HL-60/S4 treated with phorbol 12-myristate 13-acetate at 8.2 ng/mL for 4 days and 3 days (cell line): Measurements from ENCODE around the gene GPR4.
"Not testable (repeated sequence)": the region's sequence is repeated elsewhere in the genome, so short reads cannot be mapped to it uniquely, and the experiment has no call there.

Experiments used
- in situ Hi-C: fragments of 300-500 bp; cut with MboI; formaldehyde crosslinking; loops from 2 replicates; pipeline ENCODE4 v1.15.0; 2022; ENCODE audit warnings: low sequenced_read_pairs

Gene GPR4

DNA sequence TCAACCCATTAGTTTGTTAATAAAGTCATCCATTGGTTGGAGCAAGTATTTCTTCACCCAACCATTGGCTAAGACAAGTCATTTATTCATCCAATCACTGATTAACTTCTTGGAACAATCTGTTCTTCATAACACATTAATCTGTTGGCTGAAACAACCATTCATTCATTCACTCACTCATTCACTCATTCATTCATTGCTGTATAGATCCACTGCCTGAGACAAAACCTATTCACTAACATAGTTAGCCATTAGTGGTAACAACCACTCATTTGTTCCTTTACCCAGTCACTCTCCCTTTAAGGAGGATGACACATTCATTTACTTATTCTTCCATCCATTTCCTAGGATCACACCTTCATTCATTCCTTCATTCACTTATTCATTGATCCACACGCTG is 22.0 kb upstream of the GPR4 start:
- in situ Hi-C loops, result no loop called here

DNA sequence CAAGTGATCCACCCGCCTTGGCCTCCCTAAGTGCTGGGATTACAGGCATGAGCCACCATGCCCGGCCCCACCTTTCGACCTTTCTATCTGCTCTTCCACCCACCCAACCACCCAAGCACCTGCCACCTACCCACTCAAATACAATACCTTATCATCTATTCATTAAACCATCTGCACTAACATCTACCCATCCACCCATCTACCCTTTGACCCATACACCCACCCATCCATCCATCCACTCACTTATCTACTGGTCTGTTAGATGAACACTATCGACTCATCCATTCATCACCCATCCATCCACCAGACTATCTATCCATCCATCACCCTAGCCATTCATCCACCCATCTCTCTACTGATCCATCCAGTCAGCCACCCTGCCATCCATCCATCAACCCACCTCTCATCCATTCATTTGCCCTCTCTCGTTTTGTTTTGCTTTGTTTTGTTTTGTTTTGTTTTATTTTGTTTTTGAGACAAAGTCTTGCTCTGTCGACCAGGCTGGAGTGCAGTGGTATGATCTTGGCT is 20.0 kb upstream of the GPR4 start:
- in situ Hi-C loops, result no loop called here

DNA sequence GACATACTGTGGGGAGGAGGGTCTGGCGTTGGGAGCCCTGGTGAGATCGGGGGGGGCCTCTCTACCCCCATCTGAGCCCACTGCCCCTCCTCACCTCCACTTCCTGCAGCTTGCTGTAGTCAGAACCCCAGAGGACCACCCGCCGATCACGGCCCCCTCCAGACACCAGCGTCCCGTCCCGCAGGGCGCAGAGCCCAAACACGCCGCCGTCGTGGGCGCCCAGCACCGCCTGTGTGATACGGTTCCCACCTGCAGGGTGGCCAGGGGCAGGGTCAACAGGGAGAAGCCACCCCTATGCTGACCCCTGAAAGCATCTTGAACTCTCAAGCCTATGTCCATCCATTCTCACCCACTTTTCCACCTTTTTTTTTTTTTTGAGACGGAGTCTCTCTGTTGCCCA is 19.4 kb upstream of the GPR4 start:
- in situ Hi-C loops, result no loop called here

DNA sequence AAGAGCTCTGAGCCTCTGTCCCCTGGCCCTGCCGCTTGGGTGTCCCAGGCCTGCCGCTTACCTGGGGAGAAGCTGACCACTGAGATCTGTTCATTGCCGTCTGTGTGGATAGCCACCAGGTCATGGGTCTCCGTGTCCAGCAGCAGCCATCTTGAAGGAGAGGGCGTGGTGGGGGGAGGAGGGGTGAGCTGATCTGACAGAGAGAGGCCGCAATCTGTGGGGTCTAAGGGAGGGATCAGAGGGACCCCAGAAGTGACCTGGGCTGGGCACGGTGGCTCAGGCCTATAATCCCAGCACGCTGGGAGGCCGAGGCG is 14.6 kb upstream of the GPR4 start:
- in situ Hi-C loops, result no loop called here

DNA sequence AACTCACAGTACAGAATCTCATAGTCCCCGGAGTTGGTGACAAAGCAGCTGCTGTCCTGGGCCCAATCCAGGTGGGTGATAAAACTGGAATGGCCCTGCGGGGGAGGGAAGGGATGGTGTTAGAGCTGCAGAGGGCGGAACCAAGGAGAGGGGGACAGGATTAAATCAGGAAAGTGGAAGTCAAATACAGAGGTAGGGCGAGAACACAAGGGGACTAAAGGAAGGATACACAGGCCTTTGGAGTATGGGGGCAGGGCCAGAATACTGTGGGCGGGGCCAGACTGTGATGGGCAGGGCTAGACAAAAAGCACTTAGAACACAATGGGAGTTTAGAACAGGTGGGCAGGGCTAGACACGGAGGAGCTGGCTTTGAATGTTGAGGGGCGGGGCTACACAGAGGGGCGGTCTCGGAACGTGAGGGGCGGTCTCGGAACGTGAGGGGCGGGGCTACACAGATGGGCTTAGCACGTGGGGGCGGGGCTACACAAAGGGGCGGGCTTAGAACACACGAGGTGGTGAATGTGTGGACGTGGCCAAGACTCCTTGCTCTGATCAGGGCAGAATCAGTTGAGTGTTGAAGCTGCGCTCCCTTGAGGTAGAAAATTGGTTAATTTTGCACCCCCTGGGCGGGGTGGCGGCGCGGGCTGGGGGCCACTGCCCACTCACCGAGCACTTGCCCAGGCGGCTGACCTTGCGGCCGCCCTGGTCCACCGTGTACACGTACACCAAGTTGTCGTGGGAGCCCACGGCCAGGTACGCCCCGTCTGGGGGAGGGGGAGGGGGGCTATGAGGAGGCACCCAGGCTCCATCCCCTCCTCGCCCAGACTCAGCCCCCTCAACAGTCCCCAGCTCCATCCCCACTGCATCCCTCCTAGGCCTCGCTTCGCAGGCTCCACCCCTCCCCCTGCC is 14.0 kb upstream of the GPR4 start:
- in situ Hi-C loops, result no loop called here

DNA sequence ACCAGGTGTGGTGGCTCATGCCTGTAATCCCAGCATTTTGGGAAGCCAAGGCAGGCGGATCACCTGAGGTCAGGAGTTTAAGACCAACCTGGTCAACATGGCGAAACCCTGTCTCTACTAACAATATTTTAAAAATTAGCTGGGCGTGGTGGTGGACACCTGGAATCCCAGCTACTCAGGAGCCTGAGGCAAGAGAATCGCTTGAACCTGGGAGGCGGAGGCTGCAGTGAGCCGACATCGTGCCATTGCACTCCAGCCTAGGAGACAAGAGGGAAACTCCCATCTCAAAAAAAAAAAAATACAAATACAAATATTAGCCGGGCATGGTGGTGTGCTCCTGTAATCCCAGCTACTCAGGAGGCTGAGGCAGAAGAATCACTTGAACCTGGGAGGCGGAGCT is 13.0 kb upstream of the GPR4 start:
- in situ Hi-C loops, result not testable (repeated sequence)

DNA sequence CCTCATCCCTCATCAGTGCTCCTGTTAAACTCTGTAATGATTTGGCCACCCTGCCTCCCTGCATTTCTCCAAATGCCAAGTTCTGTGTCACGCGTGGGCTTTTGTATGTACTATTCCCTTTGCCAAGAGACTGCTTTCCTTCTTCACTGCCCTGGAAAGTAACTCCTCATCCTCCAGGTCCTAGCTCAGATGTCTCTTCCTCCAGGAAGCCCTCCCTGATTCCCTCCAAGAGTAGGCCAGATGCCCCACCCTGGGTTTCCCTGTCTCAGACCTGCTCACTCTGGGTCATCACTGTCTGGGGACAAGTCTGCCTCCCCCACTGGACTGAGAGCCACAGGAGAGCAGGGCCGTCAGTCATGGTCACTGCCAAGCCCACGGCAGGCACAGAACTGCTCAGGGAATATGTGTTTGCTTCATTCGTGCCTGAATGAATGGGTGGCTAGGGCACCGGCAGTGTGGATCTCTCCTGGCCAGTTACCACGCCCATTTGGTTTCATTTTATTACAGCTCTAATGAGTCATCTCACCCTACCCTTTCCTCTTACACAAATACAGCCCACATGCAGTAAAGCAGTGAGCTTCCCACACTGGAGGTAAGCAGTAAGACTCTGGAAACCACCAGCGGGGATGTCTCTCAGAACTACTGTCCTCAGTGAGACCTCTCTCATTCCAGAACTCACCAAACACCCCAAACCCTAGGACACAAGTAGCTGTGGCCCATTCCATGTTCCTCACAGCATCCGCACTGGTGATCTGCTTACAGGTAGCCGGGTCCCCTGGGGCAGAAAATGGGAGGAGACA is 12.1 kb upstream of the GPR4 start:
- in situ Hi-C loops, result no loop called here

DNA sequence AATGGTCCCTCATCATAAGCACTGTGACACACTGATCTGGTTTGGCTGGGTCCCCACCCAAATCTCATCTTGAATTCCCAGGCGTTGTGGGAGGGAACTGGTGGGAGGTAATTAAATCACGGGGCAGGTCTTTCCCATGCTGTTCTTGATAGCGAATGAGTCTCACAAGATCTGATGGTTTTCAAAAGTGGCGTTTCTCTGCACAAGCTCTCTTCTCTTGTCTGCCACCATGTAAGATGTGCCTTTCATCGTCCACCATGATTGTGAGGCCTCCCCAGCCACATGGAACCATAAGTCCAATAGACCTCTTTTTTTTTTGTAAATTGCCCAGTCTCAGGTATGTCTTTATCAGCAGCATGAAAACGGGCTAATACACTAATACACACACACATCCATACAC is 6.9 kb upstream of the GPR4 start:
- in situ Hi-C loops, result no loop called here

DNA sequence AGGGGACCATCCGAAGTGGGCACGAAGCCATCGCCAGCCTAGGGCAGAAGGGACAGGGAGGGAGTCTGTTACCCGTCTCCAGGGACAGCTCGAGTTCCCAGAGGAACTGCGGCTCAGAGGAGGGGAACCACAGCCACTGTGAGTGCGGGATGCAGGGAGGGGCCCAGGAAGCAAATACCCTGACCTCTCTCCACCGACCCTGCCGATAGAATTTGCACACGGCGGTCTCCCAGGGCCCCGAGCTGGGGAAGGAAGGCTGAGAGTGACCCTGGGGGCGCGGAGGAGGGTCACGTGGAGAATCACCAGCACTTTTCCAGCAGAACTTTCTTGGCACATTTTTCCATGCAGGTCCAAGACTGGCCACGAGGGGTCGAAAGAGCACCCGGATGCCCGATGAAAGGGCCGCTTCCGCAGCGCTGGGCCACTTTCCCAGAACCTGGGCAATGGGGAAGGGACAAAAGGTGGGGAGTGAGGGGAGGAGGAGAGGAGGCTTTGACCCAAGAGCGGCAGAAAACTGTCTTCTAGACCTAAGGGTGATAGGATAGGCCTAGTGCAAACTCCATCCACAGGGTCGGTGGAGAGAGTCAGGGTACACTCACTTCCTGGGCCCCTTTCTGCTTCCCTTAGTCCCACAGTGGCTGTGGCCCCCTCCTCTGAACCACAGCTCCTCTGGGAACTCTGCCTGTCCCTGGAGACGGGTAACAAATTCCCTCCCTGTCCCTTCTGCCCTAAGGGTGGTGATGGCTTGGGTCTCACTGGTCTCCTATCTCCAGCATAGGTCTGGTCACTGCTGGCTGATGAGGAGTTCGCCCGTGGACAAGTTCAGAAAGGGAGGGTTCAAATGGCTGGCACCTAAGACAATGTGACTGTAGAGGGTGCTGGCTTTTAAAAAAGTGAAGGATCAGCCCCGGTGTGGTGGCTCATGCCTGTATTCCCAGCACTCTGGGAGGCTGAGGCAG is 5.3 kb upstream of the GPR4 start:
- in situ Hi-C loops, result no loop called here

DNA sequence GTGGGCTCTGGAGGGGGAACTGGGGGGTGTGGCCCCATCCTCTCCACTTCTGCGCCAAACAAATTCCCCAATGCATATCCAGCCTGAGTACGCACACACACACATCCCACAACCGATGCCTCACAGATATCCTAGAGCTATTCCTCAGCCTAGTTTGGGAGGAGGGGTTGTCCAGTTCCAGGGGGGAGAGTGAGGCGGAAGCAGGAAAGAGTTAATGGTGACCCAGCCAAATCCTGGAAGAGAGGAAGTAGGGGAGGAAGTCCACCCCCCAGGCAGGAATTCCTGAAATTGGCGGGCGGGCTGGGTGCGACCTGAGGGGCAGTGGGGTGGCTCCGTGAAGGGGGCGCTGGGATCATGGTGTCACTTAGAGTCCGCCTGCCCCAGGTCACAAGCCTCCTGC is 897 bp downstream of the GPR4 start:
- in situ Hi-C loops, result no loop called here

DNA sequence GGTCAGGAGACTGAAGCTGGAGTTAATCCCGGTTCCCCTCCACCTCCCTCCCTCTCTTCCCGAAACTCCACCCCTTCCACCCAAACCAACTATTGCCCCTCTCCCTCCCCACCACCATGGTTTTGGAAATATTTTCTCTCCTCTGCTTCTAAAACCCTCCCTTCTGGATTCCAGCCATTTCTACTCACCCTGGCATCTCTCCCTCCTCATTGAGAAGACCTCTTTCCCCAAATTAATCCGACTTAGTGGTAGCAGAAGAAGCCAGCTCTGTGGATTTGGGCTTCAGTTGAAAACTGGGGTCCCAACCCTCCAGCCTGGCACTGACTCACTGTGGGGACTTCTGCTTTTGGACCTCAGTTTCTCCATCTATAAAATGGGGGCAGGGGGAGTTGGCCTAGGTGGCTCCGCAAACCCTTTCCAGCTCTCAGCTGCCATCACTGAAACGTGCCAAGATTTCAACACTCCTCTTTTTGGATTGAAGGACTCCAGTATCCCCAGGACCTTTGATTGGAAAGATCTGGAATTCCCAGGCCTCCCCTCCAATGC is 1.6 kb downstream of the GPR4 start:
- in situ Hi-C loops, result no loop called here

DNA sequence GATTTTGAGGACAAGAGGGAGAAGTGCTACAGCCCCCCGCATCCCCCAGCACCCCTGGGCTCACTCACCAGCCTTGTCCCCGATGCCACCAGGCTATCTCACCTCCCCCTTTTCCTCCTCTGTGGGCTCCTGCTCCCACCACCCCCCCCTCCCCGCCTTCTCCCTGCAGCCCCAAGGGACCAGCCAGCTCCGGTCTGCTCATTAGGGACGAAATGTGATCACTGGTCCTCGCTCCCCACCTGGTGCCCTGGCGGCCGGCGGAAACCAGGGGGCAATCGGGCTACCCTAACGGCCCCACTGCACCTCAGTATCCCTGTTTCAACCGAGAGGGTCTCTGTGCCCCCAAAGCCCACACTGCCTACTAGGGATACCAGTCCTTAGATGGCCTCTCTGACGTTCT is 2.7 kb downstream of the GPR4 start:
- in situ Hi-C loops, result no loop called here

DNA sequence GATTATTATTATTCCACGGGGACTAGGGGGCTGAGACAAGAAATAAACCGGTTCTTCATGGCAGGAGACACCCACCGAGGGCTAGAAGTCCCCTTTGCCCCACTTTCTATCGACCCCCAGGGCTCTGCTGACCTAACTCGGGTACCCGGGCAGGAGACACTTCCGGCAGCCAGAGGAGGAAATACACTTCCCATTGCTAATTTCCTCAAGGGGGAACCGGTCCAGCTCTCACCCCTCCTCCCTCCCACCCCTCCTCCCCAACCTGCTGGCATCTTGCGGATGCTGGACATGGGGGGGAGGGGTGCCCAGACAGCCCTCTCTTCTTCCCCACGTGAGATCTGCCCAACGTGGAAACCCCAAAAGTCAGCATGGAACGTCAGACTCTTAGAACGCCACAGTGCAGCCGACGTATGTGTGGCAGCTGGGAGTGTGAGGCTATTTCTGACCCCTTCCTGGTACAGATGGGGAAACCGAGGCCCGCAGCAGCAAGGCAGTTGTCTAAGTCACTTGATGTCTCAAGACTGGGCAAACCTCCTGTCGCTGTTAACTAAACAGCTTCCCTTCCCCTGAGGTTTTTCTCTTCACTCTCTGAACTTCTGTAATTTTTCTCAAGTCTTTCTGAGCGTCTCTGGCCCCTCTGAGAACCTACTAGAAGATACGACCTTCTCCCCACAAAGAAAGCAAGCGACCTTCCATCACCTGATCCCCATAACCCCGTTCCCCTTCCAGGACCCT is 3.6 kb downstream of the GPR4 start:
- in situ Hi-C loops, result no loop called here

DNA sequence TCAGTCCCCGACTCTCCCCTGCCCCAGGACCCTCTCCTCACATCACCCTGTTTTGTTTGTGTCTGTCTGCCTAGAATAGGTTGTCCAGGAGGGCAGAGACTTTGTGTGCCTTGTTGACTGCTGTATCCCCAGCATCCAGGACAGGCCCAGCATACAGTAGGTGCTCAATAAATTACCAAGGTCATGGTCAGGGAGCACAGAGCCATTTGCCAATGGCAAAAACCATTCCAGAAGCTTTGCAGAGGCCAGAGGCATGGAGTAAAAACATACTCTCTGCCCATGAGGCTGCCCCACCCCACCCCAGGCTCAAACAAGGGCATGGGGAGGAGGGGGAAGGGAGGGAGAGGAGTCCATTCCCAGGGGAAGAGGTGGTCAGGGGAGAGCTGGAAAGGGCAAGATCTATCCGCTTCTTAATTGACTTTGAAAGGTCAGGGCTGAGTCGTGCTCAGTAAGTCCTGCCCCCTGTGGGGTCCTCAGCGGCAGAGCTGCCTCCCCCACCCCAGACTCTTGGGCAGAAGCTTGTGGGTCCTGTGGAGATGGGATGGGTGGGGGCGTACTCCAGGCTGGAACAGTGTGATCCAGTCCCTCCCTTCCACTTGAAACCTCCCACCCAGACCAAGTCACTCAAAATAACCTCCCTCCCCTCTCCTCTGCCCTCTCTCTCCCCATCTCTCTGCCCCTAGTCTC is 4.4 kb downstream of the GPR4 start:
- in situ Hi-C loops, result no loop called here

DNA sequence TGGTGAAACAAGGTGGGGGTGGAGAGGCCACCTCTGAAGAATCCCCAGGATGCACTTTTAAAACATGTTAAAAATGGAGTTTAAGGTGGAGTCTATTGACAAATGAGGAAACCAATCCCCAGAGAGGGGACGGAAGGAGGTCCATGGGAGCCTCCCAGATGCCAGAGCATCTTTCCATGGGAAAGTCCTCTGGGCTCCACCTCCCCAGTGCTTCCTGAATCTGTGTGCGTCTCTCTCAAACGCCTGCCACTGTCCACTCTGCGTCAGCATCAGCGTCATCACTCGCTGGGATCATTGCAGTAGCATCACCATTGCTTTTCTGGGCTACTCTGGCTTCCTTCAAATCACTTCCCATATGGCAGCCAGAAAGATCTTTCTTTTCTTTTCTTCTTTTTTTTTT is 6.2 kb downstream of the GPR4 start:
- in situ Hi-C loops, result no loop called here

DNA sequence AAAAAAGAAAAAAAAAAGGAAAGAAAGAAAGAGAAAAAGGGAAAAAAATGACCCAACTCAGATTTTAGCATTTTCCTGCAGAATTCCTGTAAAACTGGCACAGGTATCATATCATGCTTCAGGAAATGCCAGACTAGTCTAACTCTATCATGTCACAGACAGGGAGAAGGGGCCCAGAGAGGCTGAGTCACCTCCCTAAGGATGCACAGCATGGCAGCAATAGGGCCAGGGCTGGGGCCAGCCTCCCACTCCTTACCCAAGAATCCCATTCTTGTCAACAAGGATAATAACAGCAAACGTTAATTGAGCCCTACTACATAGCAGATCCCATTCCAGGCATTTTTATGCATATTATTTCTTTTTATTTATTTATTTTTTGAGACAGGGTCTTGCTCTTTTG is 8.5 kb downstream of the GPR4 start:
- in situ Hi-C loops, result no loop called here

DNA sequence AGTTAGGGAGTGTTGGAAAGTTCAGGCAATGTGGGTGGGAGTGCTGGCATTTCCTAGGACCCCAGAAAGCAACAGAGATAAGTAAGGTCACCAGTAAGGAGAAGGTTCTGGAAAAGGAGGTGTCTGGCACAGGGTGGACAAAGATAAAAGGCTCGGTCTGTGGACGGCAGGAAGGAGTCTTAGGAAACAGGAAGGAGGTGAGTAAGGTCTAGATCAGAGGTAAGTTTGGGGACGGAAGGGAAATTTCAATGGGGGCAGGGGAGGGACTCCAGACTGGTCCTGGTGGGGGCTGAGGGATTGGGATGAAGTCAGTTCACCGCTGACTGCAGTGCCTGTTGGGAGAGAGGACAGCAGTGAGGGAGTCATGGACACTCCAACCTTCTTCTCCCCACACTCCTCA is 9.6 kb downstream of the GPR4 start:
- in situ Hi-C loops, result no loop called here

DNA sequence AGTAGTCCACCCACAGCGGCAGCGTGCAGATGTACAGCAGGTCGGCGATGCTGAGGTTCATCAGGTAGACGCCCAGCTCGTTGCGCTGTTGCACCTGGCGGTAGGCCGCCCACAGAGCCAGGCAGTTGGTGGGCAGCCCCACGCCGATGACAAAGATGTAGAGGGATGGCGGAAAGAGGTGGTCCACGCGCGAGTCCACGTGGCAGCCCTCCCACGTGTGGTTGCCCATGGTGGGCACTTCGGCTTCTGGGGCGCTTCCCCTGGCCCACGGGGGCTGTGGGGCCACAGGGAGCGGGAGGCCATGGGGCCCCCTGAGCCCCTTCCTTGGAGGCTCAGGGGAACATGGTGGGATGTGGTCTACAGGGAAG is 10.4 kb downstream of the GPR4 start:
- in situ Hi-C loops, result no loop called here

DNA sequence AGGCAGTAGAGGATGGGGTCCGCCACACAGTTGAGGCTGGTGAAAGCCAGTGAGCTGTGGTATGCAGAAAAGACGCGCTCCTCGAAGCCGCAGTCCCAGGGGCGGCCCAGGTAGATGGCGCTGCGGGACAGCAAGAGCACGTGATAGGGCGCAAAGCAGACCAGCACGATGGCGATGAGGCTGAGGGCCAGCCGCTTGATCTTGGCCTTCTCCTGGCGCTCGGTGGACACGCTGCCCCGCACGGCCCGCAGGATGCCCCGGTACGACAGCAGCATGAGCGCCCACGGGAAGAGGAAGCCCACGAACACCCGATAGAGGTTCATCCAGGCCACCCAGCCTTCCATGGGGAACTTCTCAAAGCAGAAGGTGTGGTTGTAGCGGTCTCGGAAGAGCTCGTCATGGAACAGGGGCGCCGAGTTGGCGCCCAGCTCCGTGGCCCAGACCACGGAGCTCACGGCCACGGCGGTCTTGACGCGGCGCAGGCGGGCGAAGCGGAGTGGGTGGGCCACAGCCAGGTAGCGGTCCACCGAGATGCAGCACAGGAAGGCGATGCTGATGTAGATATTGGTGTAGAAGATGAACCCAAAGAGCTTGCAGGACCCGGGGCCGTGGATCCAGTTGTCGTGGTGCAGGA is 10.9 kb downstream of the GPR4 start:
- in situ Hi-C loops, result no loop called here
